ENCODE measurements around the gene HSPA1B.

- TF ChIP-seq REST (tag by site-specific recombination; IDR thresholded peaks at IDR 0.05) (no peak), ZNF585B (tag by site-specific recombination; IDR thresholded peaks at IDR 0.05) (no peak), ZBTB8A (tag by site-specific recombination; IDR thresholded peaks at IDR 0.05) (no peak), CTCF (tag by site-specific recombination; IDR thresholded peaks at IDR 0.05) (no peak), ZNF302 (tag by site-specific recombination; IDR thresholded peaks at IDR 0.05; ENCODE audit: low read depth) (no peak), ZNF837 (tag by site-specific recombination; IDR thresholded peaks at IDR 0.05) (no peak), ZNF274 (IDR thresholded peaks at IDR 0.05; ENCODE audit: low read length) (no peak), ZNF274 (tag by site-specific recombination; IDR thresholded peaks at IDR 0.05; ENCODE audit: borderline replicate concordance) (no peak)
Measured at GRCh38 chr6:31842053-31842452, 14.5 kb downstream of the HSPA1B start.
